HG03342 (cell line): Measurements from ENCODE around the gene ADAMTS14.

Experiments
- ATAC-seq: cut with Tn5 transposase; IDR thresholded peaks from one replicate; pipeline ENCODE4 v1.9.1; 2021; ENCODE audit warnings: mild to moderate bottlenecking, moderate library complexity; ENCODE audit not compliant: unreplicated experiment

ADAMTS14 gene

GRCh38 chr10:70692043-70692603 is 19.8 kb downstream of the ADAMTS14 start:
- no peak for ATAC-seq

GRCh38 chr10:70693619-70694335 is 21.5 kb downstream of the ADAMTS14 start:
- no peak for ATAC-seq

GRCh38 chr10:70694418-70695141 is 22.3 kb downstream of the ADAMTS14 start:
- no peak for ATAC-seq

- no peak for ATAC-seq
Measured at GRCh38 chr10:70695241-70696030, 23.1 kb downstream of the ADAMTS14 start.

GRCh38 chr10:70698211-70698610 is 25.9 kb downstream of the ADAMTS14 start:
- ATAC-seq = no peak

- no peak for ATAC-seq
Measured at GRCh38 chr10:70699063-70699658, 26.9 kb downstream of the ADAMTS14 start.

GRCh38 chr10:70699659-70700174 is 27.4 kb downstream of the ADAMTS14 start:
- no peak for ATAC-seq

- no peak for ATAC-seq
Measured at GRCh38 chr10:70702190-70702763, 30.0 kb downstream of the ADAMTS14 start.

GRCh38 chr10:70704211-70704610 is 31.9 kb downstream of the ADAMTS14 start:
- no peak for ATAC-seq

GRCh38 chr10:70705121-70705861 is 33.0 kb downstream of the ADAMTS14 start:
- no peak for ATAC-seq

GRCh38 chr10:70711177-70711576 is 38.9 kb downstream of the ADAMTS14 start:
- ATAC-seq = no peak

GRCh38 chr10:70711911-70712310 is 39.6 kb downstream of the ADAMTS14 start:
- no peak for ATAC-seq

- no peak for ATAC-seq
Measured at GRCh38 chr10:70714245-70714644, 41.9 kb downstream of the ADAMTS14 start.

GRCh38 chr10:70714951-70715350 is 42.6 kb downstream of the ADAMTS14 start:
- no peak for ATAC-seq

- no peak for ATAC-seq
Measured at GRCh38 chr10:70715853-70716795, 43.8 kb downstream of the ADAMTS14 start.

GRCh38 chr10:70722820-70723424 is 50.6 kb downstream of the ADAMTS14 start:
- ATAC-seq = no peak

GRCh38 chr10:70723771-70724170 is 51.5 kb downstream of the ADAMTS14 start:
- ATAC-seq = no peak

- no peak for ATAC-seq
Measured at GRCh38 chr10:70726909-70727495, 54.7 kb downstream of the ADAMTS14 start.
